ENCODE results near the gene SRD5A3. TPM values are rescaled to one million over a fixed set of nuclear protein-coding genes. Genes with fewer than 3 reads are reported as not detected.
A peak's percentile ranks its signal among the peaks of the same experiment; 100 is the strongest.

The SRD5A3 gene
- total RNA-seq, 1 donor from 2014 or later: 22.7 TPM

- peaks cover 8% of the 10 kb centered on the region for H3K4me1 ChIP-seq
- no peaks in the 10 kb centered on the region for H3K79me2 ChIP-seq (ENCODE audit: low read depth)
- H3K9me3 ChIP-seq (ENCODE audit: low read depth): no peaks in the 10 kb centered on the region
- H3K9ac ChIP-seq: no peak overlapping the region
- H3F3A ChIP-seq (ENCODE audit: low read depth): peaks cover 4% of the 10 kb centered on the region
- H3K27ac ChIP-seq: no peak overlapping the region
- H4K20me1 ChIP-seq (ENCODE audit: low read depth): no peaks in the 10 kb centered on the region
- H3K27me3 ChIP-seq: no peaks in the 10 kb centered on the region
- DNase-seq (ENCODE audit: low spot score): no peak
- Mint-ChIP-seq H3K4me1 (no peaks in the 10 kb centered on the region), H3K27me3 (ENCODE audit: insufficient read depth, low read depth) (no peaks in the 10 kb centered on the region), H3K4me3 (no peak overlapping the region), H3K36me3 (no peaks in the 10 kb centered on the region), H3K27ac (no peak overlapping the region), H3K9me3 (no peaks in the 10 kb centered on the region)
- no peak for TF ChIP-seq CTCF (IDR thresholded peaks at IDR 0.05)
- no peak for TF ChIP-seq EZH2phosphoT487 (IDR thresholded peaks at IDR 0.05)
- TF ChIP-seq EZH2 (IDR thresholded peaks at IDR 0.05): no peak
- H3K36me3 ChIP-seq: no peaks in the 10 kb centered on the region
- no peak overlapping the region for H2AFZ ChIP-seq (replicated peaks)
- H3K4me3 ChIP-seq: no peak overlapping the region
- H3K4me2 ChIP-seq: no peak overlapping the region
Measured at GRCh38 chr4:55380576-55380975, 34.5 kb downstream of the SRD5A3 start.

GRCh38 chr4:55381502-55381901, 35.5 kb downstream of the SRD5A3 start:
- no peak overlapping the region for H3K4me3 Mint-ChIP-seq
- Histone ChIP-seq H3K9me3 (ENCODE audit: low read depth) (no peaks in the 10 kb centered on the region), H3F3A (ENCODE audit: low read depth) (peaks cover 4% of the 10 kb centered on the region), H3K27me3 (no peaks in the 10 kb centered on the region), H3K9ac (no peak overlapping the region), H2AFZ (replicated peaks) (peak overlapping the region; percentile 66), H3K4me2 (no peak overlapping the region), H4K20me1 (ENCODE audit: low read depth) (no peaks in the 10 kb centered on the region), H3K36me3 (no peaks in the 10 kb centered on the region), H3K79me2 (ENCODE audit: low read depth) (no peaks in the 10 kb centered on the region), H3K4me1 (peaks cover 6% of the 10 kb centered on the region), H3K27ac (no peak overlapping the region), H3K4me3 (no peak overlapping the region)
- no peak overlapping the region for H3K27ac Mint-ChIP-seq
- no peak for DNase-seq (ENCODE audit: low spot score)
- H3K4me1 Mint-ChIP-seq: no peaks in the 10 kb centered on the region
- no peaks in the 10 kb centered on the region for H3K36me3 Mint-ChIP-seq
- TF ChIP-seq CTCF (IDR thresholded peaks at IDR 0.05): no peak
- no peak for TF ChIP-seq EZH2 (IDR thresholded peaks at IDR 0.05)
- TF ChIP-seq EZH2phosphoT487 (IDR thresholded peaks at IDR 0.05): no peak
- no peaks in the 10 kb centered on the region for H3K9me3 Mint-ChIP-seq
- H3K27me3 Mint-ChIP-seq (ENCODE audit: insufficient read depth, low read depth): no peaks in the 10 kb centered on the region

GRCh38 chr4:55382488-55383003, 36.5 kb downstream of the SRD5A3 start:
- H3K27ac Mint-ChIP-seq: no peak overlapping the region
- Histone ChIP-seq H3K27ac (no peak overlapping the region), H3K79me2 (ENCODE audit: low read depth) (no peaks in the 10 kb centered on the region), H3K36me3 (no peaks in the 10 kb centered on the region), H3K4me2 (no peak overlapping the region), H2AFZ (replicated peaks) (no peak overlapping the region), H3K4me3 (no peak overlapping the region), H3K27me3 (no peaks in the 10 kb centered on the region), H3K9ac (no peak overlapping the region), H3F3A (ENCODE audit: low read depth) (no peaks in the 10 kb centered on the region), H4K20me1 (ENCODE audit: low read depth) (no peaks in the 10 kb centered on the region), H3K4me1 (no peaks in the 10 kb centered on the region), H3K9me3 (ENCODE audit: low read depth) (no peaks in the 10 kb centered on the region)
- H3K36me3 Mint-ChIP-seq: no peaks in the 10 kb centered on the region
- no peaks in the 10 kb centered on the region for H3K9me3 Mint-ChIP-seq
- no peak for DNase-seq (ENCODE audit: low spot score)
- no peaks in the 10 kb centered on the region for H3K4me1 Mint-ChIP-seq
- no peak overlapping the region for H3K4me3 Mint-ChIP-seq
- TF ChIP-seq CTCF (IDR thresholded peaks at IDR 0.05) (no peak), EZH2phosphoT487 (IDR thresholded peaks at IDR 0.05) (no peak), EZH2 (IDR thresholded peaks at IDR 0.05) (no peak)
- no peaks in the 10 kb centered on the region for H3K27me3 Mint-ChIP-seq (ENCODE audit: insufficient read depth, low read depth)
